Left ventricle myocardium inferior (tissue), 1 donor: ENCODE results near the gene SPEF1. TPM values are rescaled to one million over a fixed set of nuclear protein-coding genes. Genes with fewer than 3 reads are reported as not detected.

ENCODE experiments used
- DNase-seq: peaks from one replicate; pipeline ENCODE4 v3.0.0-alpha.2; 2020
- H3K27ac ChIP-seq: fragments of 200-600 bp; replicated peaks from 2 replicates; pipeline ENCODE4 v1.8.0; 2021
- H3K27me3 ChIP-seq: fragments of 200-600 bp; 2 replicates; pipeline ENCODE4 v1.8.0; 2021; ENCODE audit warnings: low read depth
- H3K36me3 ChIP-seq: fragments of 200-600 bp; 2 replicates; pipeline ENCODE4 v1.8.0; 2021
- H3K4me1 ChIP-seq: fragments of 200-600 bp; 2 replicates; pipeline ENCODE4 v1.8.0; 2021
- H3K4me3 ChIP-seq: fragments of 200-600 bp; 2 replicates; pipeline ENCODE4 v1.8.0; 2021; ENCODE audit warnings: mild to moderate bottlenecking, moderate library complexity
- H3K9me3 ChIP-seq: fragments of 200-600 bp; replicated peaks from 2 replicates; pipeline ENCODE4 v1.8.0; 2021
- CTCF ChIP-seq: fragments of 200-600 bp; IDR thresholded peaks from 2 replicates; pipeline ENCODE4 v1.8.0; 2021; ENCODE audit warnings: antibody characterized with exemption, mild to moderate bottlenecking, borderline replicate concordance
- intact Hi-C: fragments of 100-400 bp; cut with micrococcal nuclease; formaldehyde crosslinking; loops from one replicate; pipeline ENCODE4 v1.11.0; 2022
- total RNA-seq: library from RNA; stranded (reverse); fragmentation: NEBNext Ultra II Directional; extraction: Animal tissue kit (Norgen Biotek cat#: 25700); gene quantifications from one replicate; pipeline ENCODE4 v1.2.1, GENCODE V29; 2021
- donor health status: DM: no; HTN: yes; CAD: no; lungs with severe emphysema.

The SPEF1 gene
- total RNA-seq, 1 donor from 2014 or later, result 0.33 TPM

GRCh38 chr20:3818155-3819151, 37.2 kb upstream of the SPEF1 start:
- H3K9me3 ChIP-seq, result no peaks in the 10 kb centered on the region
- peaks cover 16% of the 10 kb centered on the region for H3K36me3 ChIP-seq
- peak; percentile 76 for TF ChIP-seq CTCF
- peak; percentile 61 for DNase-seq
- no peak overlapping the region for H3K4me3 ChIP-seq
- no peaks in the 10 kb centered on the region for H3K27me3 ChIP-seq
- intact Hi-C loops, result no loop called here
- H3K27ac ChIP-seq, result peak overlapping the region; percentile 99
- peaks cover 44% of the 10 kb centered on the region for H3K4me1 ChIP-seq

DNA sequence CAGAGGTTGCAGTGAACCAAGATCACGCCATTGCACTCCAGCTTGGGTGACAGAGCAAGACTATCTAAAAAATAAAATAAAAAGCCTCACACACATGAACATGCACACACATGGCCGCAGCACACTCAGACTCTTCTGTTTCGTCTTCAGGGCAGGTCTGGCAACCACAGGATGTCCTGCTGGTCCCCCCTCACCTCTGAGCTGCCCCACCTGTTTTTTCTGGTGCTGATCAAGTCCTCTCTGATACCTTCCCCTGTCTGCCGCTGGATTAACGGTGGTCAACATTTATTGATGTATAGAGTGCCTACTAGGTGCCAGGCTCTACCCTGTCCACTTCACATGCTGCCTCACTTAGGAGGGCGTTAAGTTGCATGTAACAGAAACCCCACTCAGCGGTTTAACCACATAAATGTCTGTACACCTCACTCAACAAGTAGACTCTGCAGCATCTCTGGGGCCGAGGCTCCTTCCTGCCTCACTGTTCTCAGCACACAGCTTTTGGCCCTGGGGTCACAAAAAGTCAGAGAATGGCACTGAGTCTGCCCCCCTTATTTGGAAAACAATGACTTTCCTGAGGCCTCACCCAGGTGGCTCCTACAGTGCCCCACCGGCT, 34.6 kb upstream of the SPEF1 start:
- no peak overlapping the region for H3K27ac ChIP-seq
- TF ChIP-seq CTCF, result no peak
- H3K27me3 ChIP-seq, result no peaks in the 10 kb centered on the region
- intact Hi-C loops, result no loop called here
- peaks cover 52% of the 10 kb centered on the region for H3K4me1 ChIP-seq
- H3K36me3 ChIP-seq, result no peaks in the 10 kb centered on the region
- DNase-seq, result no peak
- no peaks in the 10 kb centered on the region for H3K9me3 ChIP-seq
- no peak overlapping the region for H3K4me3 ChIP-seq

DNA sequence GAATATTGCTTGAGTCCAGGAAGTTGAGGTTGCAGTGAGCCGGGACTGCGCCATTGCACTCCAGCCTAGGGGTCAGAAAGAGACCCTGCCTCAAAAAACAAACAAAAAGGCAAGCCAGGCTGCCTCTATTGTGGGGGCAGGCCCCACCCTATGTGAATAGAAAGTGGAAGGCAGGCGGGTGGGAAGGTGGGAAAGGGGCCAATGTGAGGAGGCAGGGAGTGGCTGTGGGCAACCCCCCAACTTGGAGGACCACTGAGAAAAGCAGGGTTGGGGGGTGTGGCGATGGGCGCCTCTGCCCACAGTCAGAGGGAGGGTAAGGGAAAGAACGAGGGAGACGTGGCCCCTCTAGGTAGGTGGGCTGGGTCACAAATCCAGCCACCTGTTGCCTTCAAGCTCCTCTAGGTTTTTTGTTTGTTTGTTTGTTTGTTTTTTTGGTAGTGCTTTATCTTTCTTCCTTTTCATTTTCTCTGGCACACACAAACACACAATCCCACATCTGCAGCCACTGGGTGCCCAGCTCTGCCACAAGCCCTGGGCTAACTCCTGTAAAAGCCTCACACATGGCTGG, 33.8 kb upstream of the SPEF1 start:
- Histone ChIP-seq H3K27ac (no peak overlapping the region), H3K4me1 (peaks cover 53% of the 10 kb centered on the region), H3K36me3 (no peaks in the 10 kb centered on the region), H3K9me3 (no peaks in the 10 kb centered on the region), H3K27me3 (no peaks in the 10 kb centered on the region), H3K4me3 (no peak overlapping the region)
- DNase-seq, result no peak
- intact Hi-C loops, result no loop called here
- TF ChIP-seq CTCF, result no peak

GRCh38 chr20:3813848-3814581, 32.8 kb upstream of the SPEF1 start:
- H3K4me3 ChIP-seq, result no peak overlapping the region
- no peaks in the 10 kb centered on the region for H3K36me3 ChIP-seq
- no peaks in the 10 kb centered on the region for H3K9me3 ChIP-seq
- peak overlapping the region; percentile 97 for H3K27ac ChIP-seq
- intact Hi-C loops, result no loop called here
- peaks cover 49% of the 10 kb centered on the region for H3K4me1 ChIP-seq
- TF ChIP-seq CTCF, result no peak
- DNase-seq, result no peak
- H3K27me3 ChIP-seq, result no peaks in the 10 kb centered on the region
